ENCODE data around the gene NIP7. TPM values are rescaled to one million over a fixed set of nuclear protein-coding genes. Genes with fewer than 3 reads are reported as not detected.
A peak's percentile ranks its signal among the peaks of the same experiment; 100 is the strongest.

Gene NIP7
- total RNA-seq, 2 donors from 2014 or later, result 11.0 to 33.4 TPM

DNA sequence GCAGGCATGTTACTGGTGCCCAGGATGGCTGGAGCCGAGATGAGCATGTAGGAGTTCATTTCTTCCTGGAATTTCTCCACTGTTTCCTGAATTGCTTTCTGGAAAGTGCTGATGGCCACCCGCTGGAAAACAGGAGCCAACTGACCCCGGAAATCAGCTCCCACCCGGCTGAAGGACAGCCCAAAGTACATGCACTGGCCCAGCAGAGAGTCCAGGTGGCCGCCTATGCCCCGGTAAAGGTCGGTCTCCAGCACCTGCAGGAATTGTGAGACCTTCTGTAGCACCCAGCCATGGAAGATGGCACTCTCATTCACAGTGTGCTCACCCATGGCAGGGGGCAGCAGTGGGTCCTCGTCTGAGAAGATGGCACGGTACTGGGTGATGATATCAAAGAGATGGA lies 4.9 kb upstream of the NIP7 start:
- peaks cover 14 to 25% of the 10 kb centered on the region in 2 donors for H3K4me1 ChIP-seq (ENCODE audit: control insufficient read depth in 1 of 2, low read depth in 2 of 2)
- H3K27ac ChIP-seq, result no peak overlapping the region
- no peaks in the 10 kb centered on the region for H3K27me3 ChIP-seq (replicated peaks; ENCODE audit: insufficient read depth)
- no peaks in the 10 kb centered on the region for H3K9me3 ChIP-seq
- ATAC-seq (ENCODE audit: insufficient number of reproducible peaks, low FRiP score, low read depth) (no peak), DNase-seq (ENCODE audit: low spot score) (no peak)
- peaks cover 27% of the 10 kb centered on the region for H3K36me3 ChIP-seq
- H3K4me3 ChIP-seq, result no peak overlapping the region
- TF ChIP-seq, protein P1, sequence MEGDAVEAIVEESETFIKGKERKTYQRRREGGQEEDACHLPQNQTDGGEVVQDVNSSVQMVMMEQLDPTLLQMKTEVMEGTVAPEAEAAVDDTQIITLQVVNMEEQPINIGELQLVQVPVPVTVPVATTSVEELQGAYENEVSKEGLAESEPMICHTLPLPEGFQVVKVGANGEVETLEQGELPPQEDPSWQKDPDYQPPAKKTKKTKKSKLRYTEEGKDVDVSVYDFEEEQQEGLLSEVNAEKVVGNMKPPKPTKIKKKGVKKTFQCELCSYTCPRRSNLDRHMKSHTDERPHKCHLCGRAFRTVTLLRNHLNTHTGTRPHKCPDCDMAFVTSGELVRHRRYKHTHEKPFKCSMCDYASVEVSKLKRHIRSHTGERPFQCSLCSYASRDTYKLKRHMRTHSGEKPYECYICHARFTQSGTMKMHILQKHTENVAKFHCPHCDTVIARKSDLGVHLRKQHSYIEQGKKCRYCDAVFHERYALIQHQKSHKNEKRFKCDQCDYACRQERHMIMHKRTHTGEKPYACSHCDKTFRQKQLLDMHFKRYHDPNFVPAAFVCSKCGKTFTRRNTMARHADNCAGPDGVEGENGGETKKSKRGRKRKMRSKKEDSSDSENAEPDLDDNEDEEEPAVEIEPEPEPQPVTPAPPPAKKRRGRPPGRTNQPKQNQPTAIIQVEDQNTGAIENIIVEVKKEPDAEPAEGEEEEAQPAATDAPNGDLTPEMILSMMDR (IDR thresholded peaks at IDR 0.05), result no peak

DNA sequence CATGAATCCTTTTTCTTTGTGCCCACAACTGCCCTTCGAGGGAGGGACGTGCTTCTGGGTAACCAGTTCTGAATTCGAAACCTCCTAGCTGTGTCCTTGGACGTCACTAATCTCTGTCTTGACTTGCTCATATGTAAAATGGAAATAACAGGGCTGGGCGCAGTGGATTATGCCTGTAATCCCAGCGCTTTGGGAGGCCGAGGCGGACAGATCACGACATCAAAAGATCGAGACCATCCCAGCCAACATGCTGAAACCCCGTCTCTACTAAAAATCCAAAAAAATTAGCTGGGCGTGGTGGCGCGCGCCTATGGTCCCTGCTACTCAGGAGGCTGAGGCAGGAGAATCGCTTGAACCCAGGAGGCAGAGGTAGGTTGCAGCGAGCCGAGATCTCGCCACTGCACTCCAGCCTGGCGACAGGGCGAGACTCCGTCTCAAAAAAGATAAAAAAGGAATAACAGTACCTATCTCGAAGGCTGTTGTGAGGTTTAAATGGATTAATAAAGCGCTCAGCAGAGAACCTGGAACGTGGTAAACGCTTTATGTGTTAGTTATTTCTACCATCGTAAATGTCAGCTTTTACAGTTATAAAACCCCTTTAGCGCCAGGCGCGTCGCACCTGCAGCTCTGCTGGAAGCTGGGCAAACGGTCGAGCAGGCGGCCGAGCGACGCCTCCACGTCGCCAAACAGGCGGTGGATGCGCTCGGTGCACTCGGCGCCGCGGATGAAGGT lies 849 bp upstream of the NIP7 start:
- Histone ChIP-seq H3K27ac (peak overlapping the region; percentile 79 to 85), H3K36me3 (peaks cover 39% of the 10 kb centered on the region), H3K9me3 (no peaks in the 10 kb centered on the region), H3K4me1 (ENCODE audit: control insufficient read depth in 1 of 2, low read depth in 2 of 2) (peaks cover 21 to 31% of the 10 kb centered on the region in 2 donors), H3K4me3 (peak overlapping the region; percentile 91), H3K27me3 (replicated peaks; ENCODE audit: insufficient read depth) (no peaks in the 10 kb centered on the region)
- ATAC-seq (ENCODE audit: insufficient number of reproducible peaks, low FRiP score, low read depth) (no peak), DNase-seq (ENCODE audit: low spot score) (no peak)
- TF ChIP-seq, protein P1 (IDR thresholded peaks at IDR 0.05), result no peak

DNA sequence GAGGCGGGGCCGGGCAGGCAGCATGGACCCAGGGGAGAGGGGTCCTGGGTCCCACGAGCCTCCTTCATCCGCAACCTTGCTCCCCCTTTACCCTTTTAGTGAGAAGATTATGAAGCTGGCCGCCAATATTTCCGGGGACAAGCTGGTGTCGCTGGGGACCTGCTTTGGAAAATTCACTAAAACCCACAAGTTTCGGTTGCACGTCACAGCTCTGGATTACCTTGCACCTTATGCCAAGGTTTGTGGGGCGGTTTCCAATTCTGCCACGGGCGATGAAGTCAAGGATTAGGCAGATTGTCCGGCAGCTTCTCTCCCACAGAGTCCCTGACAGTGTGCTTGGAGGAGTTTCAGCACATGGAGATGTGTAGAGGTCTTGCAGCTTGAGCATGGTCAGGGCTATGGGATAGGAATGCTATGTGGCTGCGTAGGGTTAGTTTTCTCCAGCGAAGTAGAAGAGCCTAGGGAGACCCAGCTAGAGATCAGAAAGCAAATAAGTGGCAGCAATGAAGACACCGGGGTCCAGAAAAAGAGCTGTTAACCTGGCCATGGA lies 598 bp downstream of the NIP7 start:
- Histone ChIP-seq H3K27ac (peak overlapping the region; percentile 24 to 79), H3K4me3 (peak overlapping the region; percentile 91), H3K9me3 (no peaks in the 10 kb centered on the region), H3K4me1 (ENCODE audit: control insufficient read depth in 1 of 2, low read depth in 2 of 2) (peaks cover 21 to 31% of the 10 kb centered on the region in 2 donors), H3K36me3 (peaks cover 25% of the 10 kb centered on the region), H3K27me3 (replicated peaks; ENCODE audit: insufficient read depth) (no peaks in the 10 kb centered on the region)
- DNase-seq (ENCODE audit: low spot score) (no peak), ATAC-seq (ENCODE audit: insufficient number of reproducible peaks, low FRiP score, low read depth) (no peak)
- TF ChIP-seq, protein P1 (IDR thresholded peaks at IDR 0.05), result no peak

DNA sequence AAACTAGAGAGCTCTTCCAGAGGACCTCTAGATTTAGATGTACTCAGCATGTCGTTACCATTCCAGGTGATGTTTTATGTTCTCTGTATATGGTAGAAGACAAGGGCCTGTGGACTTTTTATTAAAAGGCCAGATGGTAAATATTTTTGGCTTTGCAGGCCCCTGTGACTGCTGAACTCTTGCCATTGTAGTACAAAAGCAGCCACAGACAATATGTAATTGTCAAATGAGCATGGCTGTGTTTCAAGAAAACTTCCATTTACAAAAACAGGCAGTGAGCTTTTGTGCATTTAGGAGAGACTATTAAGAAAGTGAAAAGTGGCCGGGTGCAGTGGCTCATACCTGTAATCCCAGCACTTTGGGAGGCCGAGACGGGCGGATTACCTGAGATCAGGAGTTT lies 4.6 kb downstream of the NIP7 start:
- no peak overlapping the region for H3K4me3 ChIP-seq
- ATAC-seq (ENCODE audit: insufficient number of reproducible peaks, low FRiP score, low read depth), result no peak
- no peak overlapping the region for H3K27ac ChIP-seq
- H3K27me3 ChIP-seq (replicated peaks; ENCODE audit: insufficient read depth), result no peaks in the 10 kb centered on the region
- no peaks in the 10 kb centered on the region for H3K9me3 ChIP-seq
- TF ChIP-seq, protein P1 (IDR thresholded peaks at IDR 0.05), result no peak
- no peak for DNase-seq (ENCODE audit: low spot score)
- H3K4me1 ChIP-seq (ENCODE audit: control insufficient read depth in 1 of 2, low read depth in 2 of 2), result peaks cover 11 to 12% of the 10 kb centered on the region in 2 donors
- H3K36me3 ChIP-seq, result peaks cover 16% of the 10 kb centered on the region

DNA sequence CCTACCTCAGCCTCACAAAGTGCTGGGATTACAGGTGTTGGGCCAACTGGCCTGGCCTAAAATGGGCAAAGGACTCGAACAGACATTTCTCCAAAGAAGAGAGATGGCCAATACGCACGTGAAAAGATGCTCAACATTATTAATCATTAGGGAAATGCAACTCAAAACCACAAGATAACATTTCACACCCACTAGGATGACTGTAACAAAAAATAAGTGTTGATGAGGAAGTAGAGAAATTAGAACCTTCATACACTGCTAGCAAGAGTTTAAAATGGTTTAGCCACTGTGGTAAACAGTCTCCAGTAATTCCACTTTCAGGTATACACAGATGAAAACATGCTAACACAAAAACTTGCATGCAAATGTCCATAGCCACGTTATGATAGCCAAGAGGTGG lies 6.4 kb downstream of the NIP7 start:
- Histone ChIP-seq H3K4me3 (no peak overlapping the region), H3K27ac (no peak overlapping the region), H3K9me3 (no peaks in the 10 kb centered on the region), H3K36me3 (peaks cover 19% of the 10 kb centered on the region), H3K4me1 (ENCODE audit: control insufficient read depth in 1 of 2, low read depth in 2 of 2) (peaks cover 2 to 3% of the 10 kb centered on the region in 2 donors), H3K27me3 (replicated peaks; ENCODE audit: insufficient read depth) (no peaks in the 10 kb centered on the region)
- TF ChIP-seq, protein P1 (IDR thresholded peaks at IDR 0.05), result no peak
- no peak for DNase-seq (ENCODE audit: low spot score)
- ATAC-seq (ENCODE audit: insufficient number of reproducible peaks, low FRiP score, low read depth), result no peak
